Adrenal gland (tissue), 12 donors: ENCODE data around the gene PCDH17. TPM values are rescaled to one million over a fixed set of nuclear protein-coding genes. Genes with fewer than 3 reads are reported as not detected.

ENCODE experiments used
- DNase-seq, 7 donors: peaks; one replicate each; pipeline ENCODE4 v3.0.0-alpha.2; 2019 to 2020
- H3K27ac ChIP-seq, 5 donors: fragments of 200-600 bp; sonication (generic) in 4 of 5; 1 replicate in 3 of 5; 2 replicates in 2 of 5; pipeline versions ENCODE4 v1.5.1 to v1.8.0; 2016 to 2020; ENCODE audit warnings: mild to moderate bottlenecking in 1 of 5
- H3K27me3 ChIP-seq: fragments of 200-600 bp; 2 replicates; pipeline ENCODE4 v1.8.0; 2021
- H3K36me3 ChIP-seq, 2 donors: fragments of 200-600 bp; replicated peaks in 1 of 2; 1 replicate in 1 of 2; 2 replicates in 1 of 2; pipeline versions ENCODE4 v1.5.1 to v1.8.0; 2018 to 2022
- H3K4me1 ChIP-seq, 2 donors: fragments of 200-600 bp; replicated peaks in 1 of 2; 1 replicate in 1 of 2; 2 replicates in 1 of 2; pipeline versions ENCODE4 v1.5.1 to v1.8.0; 2018 to 2021
- H3K4me3 ChIP-seq, 4 donors: fragments of 200-600 bp; sonication (generic) in 3 of 4; one replicate each; pipeline ENCODE4 v1.5.1; 2016 to 2018
- H3K9me3 ChIP-seq, 3 donors: fragments of 200-600 bp; sonication (generic) in 1 of 3; replicated peaks in 1 of 3; 1 replicate in 2 of 3; 2 replicates in 1 of 3; pipeline versions ENCODE4 v1.5.1 to v1.8.0; 2016 to 2021
- CTCF ChIP-seq, 6 experiments: fragments of 450-650 bp in 4 of 6; fragments of 200-600 bp in 2 of 6; sonication (generic) in 1 of 6; IDR thresholded peaks; 1 replicate in 5 of 6; 2 replicates in 1 of 6; pipeline versions ENCODE4 v1.5.1 to v1.8.0; 2016 to 2021; ENCODE audit warnings: antibody characterized with exemption in 6 of 6, mild to moderate bottlenecking in 2 of 6, moderate library complexity in 1 of 6
- POLR2A ChIP-seq, 2 donors: fragments of 450-650 bp; IDR thresholded peaks; one replicate each; pipeline ENCODE4 v1.6.1; 2017; ENCODE audit warnings: antibody characterized with exemption in 2 of 2, mild to moderate bottlenecking in 2 of 2, moderate library complexity in 1 of 2
- WGBS, 4 donors: extraction: QIAGEN DNeasy Blood & Tissue Kit in 2 of 4; methylation state at CpG; one replicate each; pipeline versions ENCODE4 v1.1.5 to v1.1.7; 2013 to 2017; 5-methylcytosine and 5-hydroxymethylcytosine counted together
- intact Hi-C, 2 donors: fragments of 100-400 bp; cut with DNase I; formaldehyde crosslinking; loops; one replicate each; pipeline versions ENCODE4 v1.14.1 to v1.15.0; 2022 to 2023
- polyA plus RNA-seq, 3 donors: library from polyadenylated mRNA; stranded (reverse); fragments of 200-250 nt in 2 of 3; fragments of 350-450 nt in 1 of 3; fragmentation: Illumina TruSeq in 1 of 3; extraction: RNeasy Lipid Tissue Mini Kit (QIAGEN cat#74804) in 1 of 3; gene quantifications; one replicate each; pipeline ENCODE4 v1.2.3, GENCODE V29; 2013 to 2014
- total RNA-seq, 9 donors: library from RNA; depleted of rRNA in 4 of 9; stranded (reverse); fragments of >200 nt in 4 of 9; fragments of 120-200 nt in 1 of 9; fragmentation: NEBNext Ultra II Directional in 1 of 9; extraction: Animal tissue kit (Norgen Biotek cat#: 25700) in 1 of 9; gene quantifications; one replicate each; pipeline versions ENCODE4 v1.1.0 to v1.2.4, GENCODE V29; 2013 to 2023
- donor health status: healthy with polysubstance abuse.
- donor health status: Bipolar disorder and iron deficiency.
- donor health status: DM: yes; HTN: yes; CAD: no.
- donor health status: DM: no; HTN: no; CAD: no.
- donor health status: DM: no; HTN: no; CAD: no.
- donor health status: DM: yes; HTN: yes; CAD: no.

PCDH17 gene
- total and polyA plus RNA-seq, 12 donors, result 0.47 to 12.3 (median 5.3) TPM

GRCh38 chr13:57653229-57653989, 21.9 kb downstream of the PCDH17 start:
- TF ChIP-seq CTCF (IDR thresholded peaks at IDR 0.05), result no peak
- TF ChIP-seq POLR2A (IDR thresholded peaks at IDR 0.05), result no peak
- Histone ChIP-seq H3K27ac (no peak overlapping the region), H3K27me3 (no peaks in the 10 kb centered on the region), H3K4me1 (no peaks in the 10 kb centered on the region), H3K9me3 (no peaks in the 10 kb centered on the region), H3K36me3 (no peaks in the 10 kb centered on the region), H3K4me3 (no peak overlapping the region)
- no peak for DNase-seq
- intact Hi-C loops, result no loop called here
- WGBS, 4 donors, result 76 to 89% (median 85%) methylated on average over 6 of the region's 6 CpGs

DNA sequence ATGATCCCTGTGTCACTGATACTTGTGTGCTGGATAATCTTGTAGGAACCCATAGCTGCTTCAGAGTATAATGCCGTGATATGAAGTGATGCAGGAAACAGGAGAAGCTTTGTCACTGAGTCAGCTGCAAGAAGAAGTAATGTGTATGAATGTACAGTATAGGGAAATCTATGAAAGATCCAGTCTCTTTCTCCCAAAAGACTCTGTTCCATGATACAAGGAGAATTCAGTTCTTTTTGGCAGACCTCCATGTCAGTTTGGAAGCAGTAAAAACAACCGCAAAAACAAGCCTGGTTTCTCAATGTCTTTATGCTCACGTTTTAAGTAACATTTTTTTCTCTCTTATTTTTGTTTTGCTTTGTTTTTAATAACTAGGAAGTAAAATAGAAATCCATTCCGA, 33.9 kb downstream of the PCDH17 start:
- no peaks in the 10 kb centered on the region for H3K9me3 ChIP-seq
- no peak for DNase-seq
- no peak overlapping the region for H3K27ac ChIP-seq
- intact Hi-C loops, result no loop called here
- no peaks in the 10 kb centered on the region for H3K36me3 ChIP-seq
- no peak overlapping the region for H3K4me3 ChIP-seq
- TF ChIP-seq CTCF (IDR thresholded peaks at IDR 0.05), result no peak
- no peak for TF ChIP-seq POLR2A (IDR thresholded peaks at IDR 0.05)
- no peaks in the 10 kb centered on the region for H3K27me3 ChIP-seq
- WGBS, 4 donors, result 39 to 54% (median 53%) methylated on average over 4 of the region's 4 CpGs
- no peaks in the 10 kb centered on the region for H3K4me1 ChIP-seq

GRCh38 chr13:57666131-57666953, 34.8 kb downstream of the PCDH17 start:
- intact Hi-C loops, result no loop called here
- 75 to 86% (median 81%) methylated on average over 6 of the region's 6 CpGs for WGBS, 4 donors

More at GRCh38 chr13:57666131-57666953, 34.8 kb downstream of the PCDH17 start:
- Histone ChIP-seq H3K27me3 (no peaks in the 10 kb centered on the region), H3K4me1 (no peaks in the 10 kb centered on the region), H3K36me3 (no peaks in the 10 kb centered on the region), H3K27ac (no peak overlapping the region), H3K4me3 (no peak overlapping the region), H3K9me3 (no peaks in the 10 kb centered on the region)
- DNase-seq, result no peak
- TF ChIP-seq CTCF (IDR thresholded peaks at IDR 0.05) (no peak), POLR2A (IDR thresholded peaks at IDR 0.05) (no peak)
